SK-N-SH treated with all-trans-retinoic acid at 6 μM for 48 hours (cell line): Measurements from ENCODE around the gene PAPSS1.

Experiments used
- BACH2 ChIP-seq: fragments of 250-450 bp; sonication (Bioruptor Pico); IDR thresholded peaks from 2 replicates; pipeline ENCODE4 v1.9.0; 2021; ENCODE audit warnings: mild to moderate bottlenecking, borderline replicate concordance
- CREB5 ChIP-seq: fragments of 250-450 bp; sonication (Bioruptor Pico); IDR thresholded peaks from 2 replicates; pipeline ENCODE4 v1.5.1; 2020; ENCODE audit warnings: low read depth, mild to moderate bottlenecking, moderate library complexity
- CSDC2 ChIP-seq: fragments of 250-450 bp; sonication (Bioruptor Pico); IDR thresholded peaks from 2 replicates; pipeline ENCODE4 v1.5.0; 2020; ENCODE audit warnings: mild to moderate bottlenecking, moderate library complexity
- PATZ1 ChIP-seq: fragments of 250-450 bp; sonication (Bioruptor Pico); IDR thresholded peaks from 2 replicates; pipeline ENCODE4 v1.8.0; 2020; ENCODE audit warnings: mild to moderate bottlenecking, moderate library complexity, borderline replicate concordance
- PPARA ChIP-seq: fragments of 250-450 bp; sonication (Bioruptor Pico); IDR thresholded peaks from 2 replicates; pipeline ENCODE4 v1.5.0; 2020; ENCODE audit warnings: mild to moderate bottlenecking, borderline replicate concordance
- RARB ChIP-seq: fragments of 250-450 bp; sonication (Bioruptor Pico); IDR thresholded peaks from 2 replicates; pipeline ENCODE4 v1.8.0; 2021; ENCODE audit warnings: mild to moderate bottlenecking, moderate library complexity
- TOX ChIP-seq: fragments of 250-450 bp; sonication (Bioruptor Pico); IDR thresholded peaks from 2 replicates; pipeline ENCODE4 v1.8.0; 2021; ENCODE audit warnings: mild to moderate bottlenecking, moderate library complexity, borderline replicate concordance
- ZFP3 ChIP-seq: fragments of 250-450 bp; sonication (Bioruptor Pico); IDR thresholded peaks from 2 replicates; pipeline ENCODE4 v1.5.0; 2020; ENCODE audit warnings: mild to moderate bottlenecking, moderate library complexity
- ZNF565 ChIP-seq: fragments of 450-650 bp; formaldehyde crosslinking; conservative IDR thresholded peaks from 2 replicates; pipeline ENCODE4 v1.5.0; 2020; ENCODE audit warnings: low read depth, mild to moderate bottlenecking, moderate library complexity

- TF ChIP-seq CREB5 (CRISPR knock-in tag): no peak
- TF ChIP-seq PATZ1: no peak
- no peak for TF ChIP-seq PPARA (CRISPR knock-in tag)
- no peak for TF ChIP-seq ZNF565 (CRISPR knock-in tag)
- TF ChIP-seq BACH2 (CRISPR knock-in tag): no peak
- no peak for TF ChIP-seq CSDC2 (CRISPR knock-in tag)
- no peak for TF ChIP-seq RARB (CRISPR knock-in tag)
- no peak for TF ChIP-seq TOX (CRISPR knock-in tag)
- TF ChIP-seq ZFP3 (CRISPR knock-in tag): no peak
Observed at GRCh38 chr4:107631560-107631959, 88.5 kb downstream of the PAPSS1 start.
